K562 (cell line): ENCODE measurements around the gene BCL2L12. TPM values are rescaled to one million over a fixed set of nuclear protein-coding genes. Genes with fewer than 3 reads are reported as not detected.

Experiments
- ATAC-seq: fragments of 200-7000 bp; cut with Tn5 transposase; 3 replicates; pipeline ENCODE4 v1.9.1; 2020; ENCODE audit warnings: moderate library complexity
- BruUV-seq: library from RNA; stranded (reverse); fragments of 400-500 nt; replicated peaks from 2 replicates; lab custom pipeline; 2021; lab: Mats Ljungman, UMichigan
- CTCF ChIA-PET: fragments of 300-600 bp; formaldehyde crosslinking; extraction: SDS; loops from one replicate; lab custom pipeline; 2021; ENCODE audit warnings: low intra/inter-chr PET ratio; lab: Yijun Ruan, JAX
- POLR2A ChIA-PET: fragments of 300-600, 350-650 bp; sonication (Branson Sonifier 250); formaldehyde crosslinking; extraction: SDS; loops from one replicate; lab custom pipeline; 2021; ENCODE audit warnings: antibody characterized with exemption, inconsistent platforms; lab: Yijun Ruan, JAX
- DNase-seq, 4 experiments: peaks; one replicate each; pipeline versions ENCODE4 v3.0.0 to v3.0.0-alpha.2; 2011 to 2018; ENCODE audit warnings: low spot score in 3 of 4, mixed read lengths in 3 of 4; ENCODE audit errors: extremely low read depth in 1 of 4
- FAIRE-seq: peaks from 2 replicates; lab custom pipeline; 2011; peaks lifted over from hg19 to GRCh38; lab: Jason Lieb, UNC
- H2AFZ ChIP-seq: 2 replicates; pipeline ENCODE4 v1.6.0; 2011; ENCODE audit warnings: low read depth, low read length, control low read depth, inconsistent platforms
- H3K27ac ChIP-seq: fragments of 200-600 bp; 3 replicates; pipeline ENCODE4 v1.8.0; 2011; ENCODE audit warnings: low read depth, mild to moderate bottlenecking, control low read depth, inconsistent platforms, low read length, moderate library complexity, mixed read lengths; ENCODE audit errors: extremely low read depth
- H3K27me3 ChIP-seq, 2 experiments: fragments of 300-600 bp in 1 of 2; 2 replicates in 1 of 2; 3 replicates in 1 of 2; pipeline versions ENCODE4 v1.6.0 to v1.8.0; 2011; ENCODE audit warnings: inconsistent platforms in 2 of 2, low read length in 2 of 2, mild to moderate bottlenecking in 1 of 2, mixed read lengths in 1 of 2, moderate library complexity in 1 of 2; ENCODE audit not compliant: control insufficient read depth in 2 of 2, insufficient read depth in 2 of 2
- H3K36me3 ChIP-seq: fragments of 300-600 bp; 3 replicates; pipeline ENCODE4 v1.8.0; 2011; ENCODE audit warnings: mild to moderate bottlenecking, low read length, inconsistent platforms; ENCODE audit not compliant: control insufficient read depth, insufficient read depth
- H3K4me1 ChIP-seq, 2 experiments: fragments of 200-600 bp in 1 of 2; replicated peaks in 1 of 2; 2 replicates in 1 of 2; 3 replicates in 1 of 2; pipeline versions ENCODE4 v1.5.1 to v1.8.0; 2011; ENCODE audit warnings: inconsistent platforms in 2 of 2, low read length in 2 of 2, mild to moderate bottlenecking in 1 of 2, mixed read lengths in 1 of 2, moderate library complexity in 1 of 2; ENCODE audit not compliant: control insufficient read depth in 2 of 2, insufficient read depth in 2 of 2
- H3K4me2 ChIP-seq: 2 replicates; pipeline ENCODE4 v1.6.1; 2011; ENCODE audit warnings: low read length, control low read depth, inconsistent platforms, mixed read lengths; ENCODE audit not compliant: insufficient read depth
- H3K4me3 ChIP-seq: fragments of 200-600 bp; sonication (generic), shearing (Covaris generic); 2 replicates; pipeline ENCODE4 v1.5.1; 2016; ENCODE audit warnings: control low read depth, inconsistent platforms
- H3K79me2 ChIP-seq: fragments of 200-600 bp; 3 replicates; pipeline ENCODE4 v1.8.0; 2011; ENCODE audit warnings: low read length, inconsistent platforms; ENCODE audit not compliant: control insufficient read depth, insufficient read depth
- H3K9ac ChIP-seq, 2 experiments: 2 replicates each; pipeline versions ENCODE4 v1.6.0 to v1.6.1; 2011; ENCODE audit warnings: low read depth in 2 of 2, low read length in 2 of 2, control low read depth in 1 of 2, inconsistent platforms in 1 of 2, mild to moderate bottlenecking in 1 of 2, mixed read lengths in 1 of 2; ENCODE audit not compliant: insufficient read depth in 1 of 2
- H3K9me1 ChIP-seq: one replicate; pipeline ENCODE4 v1.6.0; 2011; ENCODE audit warnings: inconsistent platforms, mild to moderate bottlenecking, low read length, moderate library complexity; ENCODE audit not compliant: control insufficient read depth, insufficient read depth
- H3K9me3 ChIP-seq: replicated peaks from 2 replicates; pipeline ENCODE4 v1.5.1; 2011; ENCODE audit warnings: low read depth, low read length, inconsistent platforms; ENCODE audit not compliant: control insufficient read depth, insufficient read depth
- H4K20me1 ChIP-seq: replicated peaks from 2 replicates; pipeline ENCODE4 v1.6.1; 2011; ENCODE audit warnings: low read length, inconsistent platforms, mixed read lengths; ENCODE audit not compliant: control insufficient read depth, insufficient read depth
- L3MBTL2 ChIP-seq: fragments of 450-650 bp; IDR thresholded peaks from 2 replicates; pipeline ENCODE4 v1.6.1; 2016; ENCODE audit warnings: mild to moderate bottlenecking, moderate library complexity
- MAX ChIP-seq: sonication (generic); formaldehyde crosslinking; IDR thresholded peaks from 2 replicates; pipeline ENCODE4 v1.9.0; 2022; ENCODE audit warnings: mild to moderate bottlenecking, missing genetic modification reagents
- NUFIP1 ChIP-seq: fragments of 450-650 bp; IDR thresholded peaks from 2 replicates; pipeline ENCODE4 v1.6.1; 2018; ENCODE audit not compliant: partially characterized antibody
- WGBS: fragments of 100-300 bp; shearing (Covaris generic); methylation state at CpG from one replicate; pipeline ENCODE4 v1.1.6; 2016; ENCODE audit warnings: low coverage, mixed read lengths; ENCODE audit not compliant: insufficient coverage; ENCODE audit errors: missing lambda C conversion rate; 5-methylcytosine and 5-hydroxymethylcytosine counted together
- in situ Hi-C: fragments of 300-500 bp; cut with MboI; formaldehyde crosslinking; loops from 4 replicates; pipeline ENCODE4 v1.15.0; 2018; ENCODE audit warnings: inconsistent platforms, mixed read lengths
- intact Hi-C: fragments of 100-400 bp; cut with micrococcal nuclease; formaldehyde crosslinking; loops from 2 replicates; pipeline ENCODE4 v1.14.2; 2022
- polyA plus RNA-seq, 8 experiments: library from polyadenylated mRNA; depleted of rRNA in 4 of 8; stranded (reverse) in 5 of 8; unstranded in 3 of 8; fragments of >200 nt; fragmentation: Nextera tagmentation in 2 of 8; fragmentation: Illumina TruSeq in 1 of 8; extraction: Ambion mirVana in 2 of 8; extraction: Trizol in 1 of 8; gene quantifications; 2 replicates each; pipeline versions ENCODE4 v1.2.1 to v1.2.3, GENCODE V29; 2011 to 2014; ENCODE audit warnings: inconsistent platforms in 1 of 8, missing spikeins in 1 of 8
- total RNA-seq, 7 experiments: library from RNA; depleted of rRNA in 6 of 7; stranded (reverse); fragments of >200 nt in 6 of 7; fragmentation: Illumina TruSeq in 2 of 7; extraction: Trizol in 2 of 7; gene quantifications; 2 replicates each; pipeline versions ENCODE4 v1.2.1 to v1.2.3, GENCODE V29; 2011 to 2021; ENCODE audit warnings: low replicate concordance in 1 of 7
- TF ChIP-seq, protein P1 (sequence below), 2 experiments: IDR thresholded peaks; 2 replicates each; pipeline ENCODE4 v1.6.1; 2011; ENCODE audit warnings: borderline replicate concordance in 1 of 2, control low read depth in 1 of 2, low read depth in 1 of 2, low read length in 1 of 2, mild to moderate bottlenecking in 1 of 2, mixed read lengths in 1 of 2, moderate library complexity in 1 of 2; ENCODE audit not compliant: insufficient read depth in 1 of 2, insufficient read length in 1 of 2, poor library complexity in 1 of 2, severe bottlenecking in 1 of 2; ENCODE audit errors: extremely low read depth in 1 of 2
- TF ChIP-seq, protein P2 (sequence below): fragments of 450-650 bp; IDR thresholded peaks from 2 replicates; pipeline ENCODE4 v1.6.1; 2017; ENCODE audit warnings: antibody characterized with exemption, mild to moderate bottlenecking

The BCL2L12 gene
- total and polyA plus RNA-seq, 9 of the 15 experiments (the other 6 are each of a cell fraction or from before 2014, with no cell fraction given): 7.4 to 263 (median 81.2) TPM

DNA sequence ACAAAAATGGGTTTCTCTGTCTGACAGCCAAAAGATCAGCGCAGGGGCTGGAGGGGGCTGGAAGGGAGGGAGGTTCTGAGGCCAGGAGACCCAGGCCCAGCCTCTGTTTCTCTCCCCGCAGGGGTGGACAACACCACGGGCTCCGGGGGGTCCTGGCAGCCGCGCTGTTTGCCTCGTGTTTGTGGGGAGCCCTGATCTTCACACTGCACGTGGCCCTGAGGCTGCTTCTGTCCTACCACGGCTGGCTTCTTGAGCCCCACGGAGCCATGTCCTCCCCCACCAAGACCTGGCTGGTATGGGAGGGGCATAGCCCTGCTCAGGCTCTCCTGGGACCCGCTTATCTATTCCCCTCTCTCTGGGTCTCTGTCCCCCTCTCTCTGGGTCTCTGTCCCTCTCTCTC lies 34.8 kb downstream of the BCL2L12 start:
- peaks cover 10 to 17% of the 10 kb centered on the region in 2 experiments; a peak in 4 of 5 replicates for H3K4me1 ChIP-seq
- H3K4me2 ChIP-seq: peak overlapping the region; percentile 46; the same call in 1 of the 2 replicates
- DNase-seq: peak in 2 of 4 experiments; percentile 49
- ATAC-seq: peak; percentile 79
- ChIA-PET CTCF (no interaction called here), POLR2A (interaction anchor here (0.9 kb wide), 1 partner anchor 8 kb away, joined by 4 read pairs; no protein-coding TSS in a partner anchor)
- peak overlapping the region; percentile 94 for H2AFZ ChIP-seq
- intact Hi-C loops (no loop called here), in situ Hi-C loops (no loop called here)
- no TSS peak for BruUV-seq
- H3K79me2 ChIP-seq: no peaks in the 10 kb centered on the region
- no peaks in the 10 kb centered on the region for H3K9me3 ChIP-seq
- no peak for FAIRE-seq
- no peaks in the 10 kb centered on the region for H4K20me1 ChIP-seq
- TF ChIP-seq, protein P1, sequence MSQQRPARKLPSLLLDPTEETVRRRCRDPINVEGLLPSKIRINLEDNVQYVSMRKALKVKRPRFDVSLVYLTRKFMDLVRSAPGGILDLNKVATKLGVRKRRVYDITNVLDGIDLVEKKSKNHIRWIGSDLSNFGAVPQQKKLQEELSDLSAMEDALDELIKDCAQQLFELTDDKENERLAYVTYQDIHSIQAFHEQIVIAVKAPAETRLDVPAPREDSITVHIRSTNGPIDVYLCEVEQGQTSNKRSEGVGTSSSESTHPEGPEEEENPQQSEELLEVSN (IDR thresholded peaks at IDR 0.05; ENCODE audit: borderline replicate concordance in 1 of 2, extremely low read depth in 1 of 2, insufficient read depth in 1 of 2, insufficient read length in 1 of 2, low read depth in 1 of 2, low read length in 1 of 2, poor library complexity in 1 of 2, severe bottlenecking in 1 of 2): peak; percentile 35 to 55
- TF ChIP-seq, protein P2, sequence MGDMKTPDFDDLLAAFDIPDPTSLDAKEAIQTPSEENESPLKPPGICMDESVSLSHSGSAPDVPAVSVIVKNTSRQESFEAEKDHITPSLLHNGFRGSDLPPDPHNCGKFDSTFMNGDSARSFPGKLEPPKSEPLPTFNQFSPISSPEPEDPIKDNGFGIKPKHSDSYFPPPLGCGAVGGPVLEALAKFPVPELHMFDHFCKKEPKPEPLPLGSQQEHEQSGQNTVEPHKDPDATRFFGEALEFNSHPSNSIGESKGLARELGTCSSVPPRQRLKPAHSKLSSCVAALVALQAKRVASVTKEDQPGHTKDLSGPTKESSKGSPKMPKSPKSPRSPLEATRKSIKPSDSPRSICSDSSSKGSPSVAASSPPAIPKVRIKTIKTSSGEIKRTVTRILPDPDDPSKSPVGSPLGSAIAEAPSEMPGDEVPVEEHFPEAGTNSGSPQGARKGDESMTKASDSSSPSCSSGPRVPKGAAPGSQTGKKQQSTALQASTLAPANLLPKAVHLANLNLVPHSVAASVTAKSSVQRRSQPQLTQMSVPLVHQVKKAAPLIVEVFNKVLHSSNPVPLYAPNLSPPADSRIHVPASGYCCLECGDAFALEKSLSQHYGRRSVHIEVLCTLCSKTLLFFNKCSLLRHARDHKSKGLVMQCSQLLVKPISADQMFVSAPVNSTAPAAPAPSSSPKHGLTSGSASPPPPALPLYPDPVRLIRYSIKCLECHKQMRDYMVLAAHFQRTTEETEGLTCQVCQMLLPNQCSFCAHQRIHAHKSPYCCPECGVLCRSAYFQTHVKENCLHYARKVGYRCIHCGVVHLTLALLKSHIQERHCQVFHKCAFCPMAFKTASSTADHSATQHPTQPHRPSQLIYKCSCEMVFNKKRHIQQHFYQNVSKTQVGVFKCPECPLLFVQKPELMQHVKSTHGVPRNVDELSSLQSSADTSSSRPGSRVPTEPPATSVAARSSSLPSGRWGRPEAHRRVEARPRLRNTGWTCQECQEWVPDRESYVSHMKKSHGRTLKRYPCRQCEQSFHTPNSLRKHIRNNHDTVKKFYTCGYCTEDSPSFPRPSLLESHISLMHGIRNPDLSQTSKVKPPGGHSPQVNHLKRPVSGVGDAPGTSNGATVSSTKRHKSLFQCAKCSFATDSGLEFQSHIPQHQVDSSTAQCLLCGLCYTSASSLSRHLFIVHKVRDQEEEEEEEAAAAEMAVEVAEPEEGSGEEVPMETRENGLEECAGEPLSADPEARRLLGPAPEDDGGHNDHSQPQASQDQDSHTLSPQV: peak; percentile 50; the same call in 1 of the 2 replicates
- TF ChIP-seq NUFIP1 (no peak), L3MBTL2 (peak; percentile 70), MAX (CRISPR knock-in tag) (peak; percentile 80)
- H3K27me3 ChIP-seq: no peaks in the 10 kb centered on the region
- peak overlapping the region; percentile 52 to 80; a peak in 3 of 4 replicates for H3K9ac ChIP-seq
- 38% methylated on average over 11 of the region's 11 CpGs for WGBS
- no peak overlapping the region for H3K4me3 ChIP-seq
- H3K36me3 ChIP-seq: no peaks in the 10 kb centered on the region
- H3K9me1 ChIP-seq: no peaks in the 10 kb centered on the region
- H3K27ac ChIP-seq: peak overlapping the region; percentile 19; the same call in 2 of the 3 replicates
